Muscle of leg (tissue), 11 donors: ENCODE measurements around the gene WBP2. TPM values are rescaled to one million over a fixed set of nuclear protein-coding genes. Genes with fewer than 3 reads are reported as not detected.
A peak's percentile ranks its signal among the peaks of the same experiment; 100 is the strongest.

Experiments used
- DNase-seq: peaks from one replicate; pipeline ENCODE4 v3.0.0; 2013
- H3K27ac ChIP-seq: one replicate; pipeline ENCODE4 v1.5.1; 2013; ENCODE audit warnings: mild to moderate bottlenecking, low read length, control low read depth
- H3K27me3 ChIP-seq: one replicate; pipeline ENCODE4 v1.6.1; 2013; ENCODE audit warnings: low read length; ENCODE audit not compliant: control insufficient read depth, insufficient read depth
- H3K36me3 ChIP-seq: one replicate; pipeline ENCODE4 v1.6.1; 2013; ENCODE audit warnings: low read length; ENCODE audit not compliant: control insufficient read depth, insufficient read depth
- H3K4me1 ChIP-seq: one replicate; pipeline ENCODE4 v1.6.1; 2013; ENCODE audit warnings: low read length; ENCODE audit not compliant: control insufficient read depth, insufficient read depth
- H3K4me3 ChIP-seq: one replicate; pipeline ENCODE4 v1.5.1; 2013; ENCODE audit warnings: low read length, control low read depth
- H3K9me3 ChIP-seq: replicated peaks from 2 replicates; pipeline ENCODE4 v1.6.1; 2013; ENCODE audit warnings: low read depth, low read length; ENCODE audit not compliant: control insufficient read depth
- WGBS: methylation state at CpG from one replicate; pipeline ENCODE4 v1.1.5; 2013; ENCODE audit warnings: missing lambda C conversion rate; ENCODE audit not compliant: insufficient coverage; 5-methylcytosine and 5-hydroxymethylcytosine counted together
- polyA plus RNA-seq, 8 donors: library from polyadenylated mRNA; unstranded; fragments of 120-200 nt; gene quantifications; one replicate each; pipeline versions ENCODE4 v1.2.1 to v1.2.3, GENCODE V29; 2013; ENCODE audit warnings: inconsistent platforms in 1 of 8, low replicate concordance in 1 of 8; ENCODE audit not compliant: insufficient read length in 8 of 8, insufficient read depth in 1 of 8
- total RNA-seq: library from RNA; stranded (reverse); fragments of 120-200 nt; gene quantifications from one replicate; pipeline ENCODE4 v1.2.4, GENCODE V29; 2013

WBP2 gene
- total and polyA plus RNA-seq, 9 donors: 16.0 to 64.1 (median 59.1) TPM

- peaks cover 48% of the 10 kb centered on the region for H3K4me1 ChIP-seq
- no peaks in the 10 kb centered on the region for H3K9me3 ChIP-seq
- 52% methylated on average over 7 of the region's 9 CpGs for WGBS
- H3K27me3 ChIP-seq: no peaks in the 10 kb centered on the region
- no peak overlapping the region for H3K4me3 ChIP-seq
- no peak for DNase-seq
- no peak overlapping the region for H3K27ac ChIP-seq
- H3K36me3 ChIP-seq: no peaks in the 10 kb centered on the region
Measured at GRCh38 chr17:75836605-75837004, 18.5 kb downstream of the WBP2 start.

- DNase-seq: no peak
- WGBS: 72% methylated on average over 5 of the region's 9 CpGs
- peak overlapping the region; percentile 83 for H3K27ac ChIP-seq
- no peaks in the 10 kb centered on the region for H3K36me3 ChIP-seq
- no peak overlapping the region for H3K4me3 ChIP-seq
- H3K9me3 ChIP-seq: no peaks in the 10 kb centered on the region
- peaks cover 48% of the 10 kb centered on the region for H3K4me1 ChIP-seq
- no peaks in the 10 kb centered on the region for H3K27me3 ChIP-seq
Measured at GRCh38 chr17:75835654-75835987, 19.5 kb downstream of the WBP2 start.

DNA sequence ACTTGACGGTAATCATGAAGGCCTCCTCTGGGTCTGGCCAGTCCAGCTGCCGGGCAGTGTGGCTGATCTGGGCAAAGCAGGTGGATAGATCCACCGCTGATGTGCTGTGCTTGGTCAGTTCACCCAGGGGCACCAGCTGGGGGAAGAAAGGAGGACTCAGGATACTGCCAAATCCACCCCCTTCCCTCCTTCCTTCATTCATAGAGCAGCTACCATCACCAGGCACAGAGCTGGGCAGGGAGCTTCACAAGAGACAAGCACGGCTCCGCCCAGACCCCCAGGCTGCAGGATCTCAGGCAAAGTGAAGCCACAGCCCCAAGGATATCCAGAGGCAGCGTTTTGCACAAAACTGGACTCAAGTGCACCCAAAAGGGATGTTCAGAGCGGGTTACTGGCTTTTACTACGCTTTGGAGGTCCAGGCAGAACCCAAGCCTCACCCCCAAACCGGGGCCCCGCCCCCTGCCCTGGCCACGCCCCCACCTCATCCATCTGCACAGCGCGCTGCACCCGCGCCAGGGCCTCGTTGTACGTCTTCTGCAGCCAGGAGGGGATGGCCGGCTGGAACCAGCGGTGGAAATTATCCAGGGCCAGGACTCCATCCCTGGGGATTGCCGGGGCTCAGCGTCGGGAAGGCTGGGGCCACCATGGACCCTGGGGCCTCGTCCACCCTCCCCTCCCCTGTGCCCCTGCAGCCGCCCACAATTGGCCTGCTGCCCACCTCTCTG lies 20.0 kb downstream of the WBP2 start:
- 45% methylated on average over 16 of the region's 24 CpGs for WGBS
- DNase-seq: peak; percentile 61

GRCh38 chr17:75834279-75834920 lies 20.7 kb downstream of the WBP2 start:
- H3K27me3 ChIP-seq: no peaks in the 10 kb centered on the region
- H3K9me3 ChIP-seq: no peaks in the 10 kb centered on the region
- H3K36me3 ChIP-seq: no peaks in the 10 kb centered on the region
- peaks cover 48% of the 10 kb centered on the region for H3K4me1 ChIP-seq
- peak; percentile 91 for DNase-seq
- WGBS: 85% methylated on average over 25 of the region's 25 CpGs
- H3K4me3 ChIP-seq: no peak overlapping the region
- peak overlapping the region; percentile 83 for H3K27ac ChIP-seq

More for the DNA sequence above, 20.0 kb downstream of the WBP2 start:
- H3K4me3 ChIP-seq: no peak overlapping the region
- H3K36me3 ChIP-seq: no peaks in the 10 kb centered on the region
- no peaks in the 10 kb centered on the region for H3K27me3 ChIP-seq
- no peaks in the 10 kb centered on the region for H3K9me3 ChIP-seq
- peaks cover 48% of the 10 kb centered on the region for H3K4me1 ChIP-seq
- peak overlapping the region; percentile 83 for H3K27ac ChIP-seq

- Histone ChIP-seq H3K27me3 (no peaks in the 10 kb centered on the region), H3K27ac (peak overlapping the region; percentile 67), H3K4me3 (no peak overlapping the region), H3K9me3 (no peaks in the 10 kb centered on the region), H3K4me1 (peaks cover 58% of the 10 kb centered on the region), H3K36me3 (peaks cover 3% of the 10 kb centered on the region)
- 14% methylated on average over 10 of the region's 20 CpGs for WGBS
- DNase-seq: peak; percentile 47
Measured at GRCh38 chr17:75832652-75833400, 22.3 kb downstream of the WBP2 start.

DNA sequence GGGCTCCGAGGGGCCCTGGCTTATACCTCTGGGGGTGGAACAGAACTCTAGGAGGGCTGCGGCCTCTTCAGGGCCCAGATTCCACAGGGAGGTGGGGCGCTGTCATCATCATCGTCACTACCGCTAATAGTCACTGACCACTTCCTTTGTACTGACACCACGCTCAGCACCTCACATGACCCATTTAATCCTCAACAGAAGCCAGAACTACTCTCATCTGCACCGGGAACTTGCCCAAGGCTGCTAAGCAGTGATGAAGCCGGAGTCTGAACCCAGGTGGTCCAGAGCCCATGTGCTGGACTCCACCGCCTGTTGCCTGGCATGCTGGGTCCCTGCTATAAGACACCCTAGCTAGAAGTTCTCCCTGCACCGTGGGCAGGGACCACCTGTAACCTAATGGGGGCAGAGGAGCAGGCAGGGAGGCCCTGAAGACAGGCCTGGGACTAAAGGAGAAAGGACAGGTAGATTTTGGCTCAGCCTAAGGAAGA lies 22.9 kb downstream of the WBP2 start:
- WGBS: 70% methylated on average over 7 of the region's 10 CpGs
- no peak overlapping the region for H3K4me3 ChIP-seq
- peaks cover 5% of the 10 kb centered on the region for H3K36me3 ChIP-seq
- H3K27ac ChIP-seq: peak overlapping the region; percentile 25
- DNase-seq: peak; percentile 67
- peaks cover 62% of the 10 kb centered on the region for H3K4me1 ChIP-seq
- no peaks in the 10 kb centered on the region for H3K9me3 ChIP-seq
- H3K27me3 ChIP-seq: no peaks in the 10 kb centered on the region

DNA sequence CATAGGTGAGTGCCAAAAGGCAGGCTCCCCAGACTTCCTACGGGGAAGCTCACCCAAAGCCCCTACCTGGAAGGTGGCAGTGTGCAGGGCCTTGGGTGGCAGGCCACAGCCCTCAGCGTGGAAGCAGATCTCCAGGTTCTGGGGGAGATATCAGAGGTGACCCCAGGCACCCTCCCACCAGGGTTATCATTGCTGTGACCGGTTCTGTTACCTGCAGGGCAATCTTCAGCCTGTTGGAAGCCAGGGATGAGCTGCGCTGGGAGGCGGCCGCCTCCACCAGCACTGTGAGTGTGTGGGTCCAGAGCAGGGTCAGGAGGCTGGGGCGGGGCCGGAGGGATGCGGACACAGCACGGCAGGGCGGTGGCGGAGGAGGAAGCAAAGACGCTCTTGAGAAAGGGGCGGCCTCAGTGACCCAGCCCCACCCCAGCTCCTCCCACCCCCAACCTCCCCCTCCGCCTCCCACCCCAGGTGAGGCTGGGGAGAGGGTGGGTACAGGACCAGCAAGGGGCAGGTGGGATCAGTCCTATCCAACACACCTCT lies 24.0 kb downstream of the WBP2 start:
- H3K27me3 ChIP-seq: no peaks in the 10 kb centered on the region
- DNase-seq: no peak
- no peak overlapping the region for H3K27ac ChIP-seq
- H3K36me3 ChIP-seq: peaks cover 13% of the 10 kb centered on the region
- H3K9me3 ChIP-seq: no peaks in the 10 kb centered on the region
- 83% methylated on average over 1 of the region's 15 CpGs for WGBS
- H3K4me3 ChIP-seq: no peak overlapping the region
- peaks cover 69% of the 10 kb centered on the region for H3K4me1 ChIP-seq

DNA sequence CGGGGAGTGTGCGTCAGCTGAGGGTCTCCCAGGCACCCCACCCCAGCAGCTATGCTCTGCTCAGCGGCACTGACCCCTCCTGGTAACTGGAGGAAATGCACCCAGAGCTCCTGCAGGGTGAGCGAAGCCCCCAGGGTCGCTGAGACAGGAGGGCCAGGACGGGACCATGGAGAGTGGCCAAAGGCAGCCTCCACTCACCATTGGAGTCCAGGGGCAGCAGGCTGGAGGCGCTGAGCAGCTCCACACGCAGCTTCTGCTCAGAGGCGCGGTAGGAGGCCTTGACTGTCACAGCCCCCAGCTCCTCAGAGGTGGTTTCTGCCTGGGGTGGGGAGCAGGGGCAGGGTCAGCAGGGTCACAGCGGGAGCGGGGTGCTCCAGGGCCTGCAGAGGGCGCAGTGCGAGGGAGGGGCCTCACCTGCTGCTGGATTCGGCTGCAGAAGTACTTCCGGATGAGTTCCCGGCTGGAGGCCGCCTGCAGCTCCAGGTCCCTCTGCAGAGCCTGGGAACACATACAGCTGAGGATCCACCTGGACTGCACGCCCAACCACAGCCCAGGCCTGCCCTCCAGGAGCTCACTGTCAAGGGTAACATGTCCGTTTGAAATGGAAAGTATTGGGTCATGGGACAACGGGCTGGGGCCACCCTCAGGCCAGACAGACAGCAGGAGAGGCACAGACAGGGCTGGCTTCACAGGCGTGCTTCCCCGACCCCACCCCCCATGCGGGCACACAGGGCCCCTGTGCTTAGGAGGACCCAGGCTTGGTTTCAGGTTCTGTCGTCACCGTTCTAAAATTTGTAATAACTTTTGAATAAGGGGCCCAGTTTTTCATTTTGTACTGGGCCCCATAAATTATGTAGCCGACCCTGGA lies 24.7 kb downstream of the WBP2 start:
- WGBS: 47% methylated on average over 19 of the region's 27 CpGs
- Histone ChIP-seq H3K27me3 (no peaks in the 10 kb centered on the region), H3K9me3 (no peaks in the 10 kb centered on the region), H3K27ac (no peak overlapping the region), H3K36me3 (peaks cover 18% of the 10 kb centered on the region), H3K4me3 (no peak overlapping the region), H3K4me1 (peaks cover 69% of the 10 kb centered on the region)
- DNase-seq: no peak

GRCh38 chr17:75829747-75830146 lies 25.4 kb downstream of the WBP2 start:
- no peak overlapping the region for H3K4me3 ChIP-seq
- peaks cover 69% of the 10 kb centered on the region for H3K4me1 ChIP-seq
- H3K36me3 ChIP-seq: peaks cover 18% of the 10 kb centered on the region
- WGBS: 83% methylated on average over 3 of the region's 7 CpGs
- no peak for DNase-seq
- H3K9me3 ChIP-seq: no peaks in the 10 kb centered on the region
- no peak overlapping the region for H3K27ac ChIP-seq
- H3K27me3 ChIP-seq: no peaks in the 10 kb centered on the region
